Measurements from ENCODE around the gene NDE1. TPM values are rescaled to one million over a fixed set of nuclear protein-coding genes. Genes with fewer than 3 reads are reported as not detected.
"Not testable (repeated sequence)": the region's sequence is repeated elsewhere in the genome, so short reads cannot be mapped to it uniquely, and the experiment has no call there.

Gene NDE1
- total RNA-seq, 1 experiment from 2014 or later: 60.7 TPM

DNA sequence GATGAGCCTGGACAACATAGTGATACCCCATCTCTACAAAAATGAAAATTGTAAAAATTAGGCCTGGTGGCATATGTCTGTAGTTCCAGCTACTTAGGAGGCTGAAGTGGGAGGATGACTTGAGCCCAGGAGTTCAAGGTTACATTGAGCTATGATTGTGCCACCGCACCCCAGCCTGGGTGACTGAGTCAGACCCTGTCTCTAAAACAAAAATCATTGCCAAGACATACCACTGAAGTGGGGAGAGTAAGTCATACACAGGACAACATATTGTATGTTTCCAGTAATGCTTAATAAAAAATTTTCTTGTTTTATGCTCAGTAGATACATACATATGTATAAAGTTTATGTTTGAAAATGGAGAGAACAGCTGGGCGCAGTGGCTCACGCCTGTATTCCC lies 39.2 kb downstream of the NDE1 start:
- POLR2A ChIA-PET: no interaction called here
- Histone ChIP-seq H3K4me1 (no peaks in the 10 kb centered on the region), H3K9me3 (no peaks in the 10 kb centered on the region), H3K27me3 (replicated peaks; ENCODE audit: control insufficient read depth, insufficient read depth, low read length) (no peaks in the 10 kb centered on the region), H3K4me3 (ENCODE audit: low read depth, low read length) (no peak overlapping the region), H3K36me3 (ENCODE audit: control insufficient read depth, insufficient read depth, low read length) (no peaks in the 10 kb centered on the region)
- H3K4me1 Mint-ChIP-seq (ENCODE audit: low read depth, unreplicated experiment): no peaks in the 10 kb centered on the region
- CTCF ChIA-PET: no interaction called here
- H3K9me3 Mint-ChIP-seq (ENCODE audit: unreplicated experiment): no peaks in the 10 kb centered on the region
- peaks cover 54% of the 10 kb centered on the region for H3K36me3 Mint-ChIP-seq (ENCODE audit: insufficient read depth, unreplicated experiment)
- BruUV-seq (replicated peaks): no TSS peak
- no peak for DNase-seq
- no peaks in the 10 kb centered on the region for H3K27me3 Mint-ChIP-seq (ENCODE audit: insufficient read depth, unreplicated experiment)
- no peak overlapping the region for H3K27ac Mint-ChIP-seq (ENCODE audit: unreplicated experiment)
- no peak overlapping the region for H3K4me3 Mint-ChIP-seq (ENCODE audit: unreplicated experiment)
- intact Hi-C loops (cut with micrococcal nuclease; ENCODE audit: unreplicated experiment): no loop called here
- TF ChIP-seq, protein P1, sequence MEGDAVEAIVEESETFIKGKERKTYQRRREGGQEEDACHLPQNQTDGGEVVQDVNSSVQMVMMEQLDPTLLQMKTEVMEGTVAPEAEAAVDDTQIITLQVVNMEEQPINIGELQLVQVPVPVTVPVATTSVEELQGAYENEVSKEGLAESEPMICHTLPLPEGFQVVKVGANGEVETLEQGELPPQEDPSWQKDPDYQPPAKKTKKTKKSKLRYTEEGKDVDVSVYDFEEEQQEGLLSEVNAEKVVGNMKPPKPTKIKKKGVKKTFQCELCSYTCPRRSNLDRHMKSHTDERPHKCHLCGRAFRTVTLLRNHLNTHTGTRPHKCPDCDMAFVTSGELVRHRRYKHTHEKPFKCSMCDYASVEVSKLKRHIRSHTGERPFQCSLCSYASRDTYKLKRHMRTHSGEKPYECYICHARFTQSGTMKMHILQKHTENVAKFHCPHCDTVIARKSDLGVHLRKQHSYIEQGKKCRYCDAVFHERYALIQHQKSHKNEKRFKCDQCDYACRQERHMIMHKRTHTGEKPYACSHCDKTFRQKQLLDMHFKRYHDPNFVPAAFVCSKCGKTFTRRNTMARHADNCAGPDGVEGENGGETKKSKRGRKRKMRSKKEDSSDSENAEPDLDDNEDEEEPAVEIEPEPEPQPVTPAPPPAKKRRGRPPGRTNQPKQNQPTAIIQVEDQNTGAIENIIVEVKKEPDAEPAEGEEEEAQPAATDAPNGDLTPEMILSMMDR (IDR thresholded peaks at IDR 0.05; ENCODE audit: insufficient read depth in 1 of 2, low read depth in 1 of 2, low read length in 1 of 2, severe bottlenecking in 1 of 2, unreplicated experiment in 1 of 2): no peak

- CTCF ChIA-PET: no interaction called here
- no peaks in the 10 kb centered on the region for H3K9me3 Mint-ChIP-seq (ENCODE audit: unreplicated experiment)
- Histone ChIP-seq H3K27me3 (replicated peaks; ENCODE audit: control insufficient read depth, insufficient read depth, low read length) (no peaks in the 10 kb centered on the region), H3K4me3 (ENCODE audit: low read depth, low read length) (no peak overlapping the region), H3K9me3 (no peaks in the 10 kb centered on the region), H3K36me3 (ENCODE audit: control insufficient read depth, insufficient read depth, low read length) (no peaks in the 10 kb centered on the region), H3K4me1 (no peaks in the 10 kb centered on the region)
- POLR2A ChIA-PET: interaction anchor here (0.6 kb wide), 1 partner anchor 31 kb away, joined by 3 read pairs; no protein-coding TSS in a partner anchor
- TF ChIP-seq, protein P1 (IDR thresholded peaks at IDR 0.05; ENCODE audit: insufficient read depth in 1 of 2, low read depth in 1 of 2, low read length in 1 of 2, severe bottlenecking in 1 of 2, unreplicated experiment in 1 of 2): no peak
- no TSS peak for BruUV-seq (replicated peaks)
- H3K4me1 Mint-ChIP-seq (ENCODE audit: low read depth, unreplicated experiment): no peaks in the 10 kb centered on the region
- no peak overlapping the region for H3K4me3 Mint-ChIP-seq (ENCODE audit: unreplicated experiment)
- no peak overlapping the region for H3K27ac Mint-ChIP-seq (ENCODE audit: unreplicated experiment)
- H3K36me3 Mint-ChIP-seq (ENCODE audit: insufficient read depth, unreplicated experiment): peaks cover 62% of the 10 kb centered on the region
- intact Hi-C loops (cut with micrococcal nuclease; ENCODE audit: unreplicated experiment): no loop called here
- no peaks in the 10 kb centered on the region for H3K27me3 Mint-ChIP-seq (ENCODE audit: insufficient read depth, unreplicated experiment)
- DNase-seq: no peak
Observed at GRCh38 chr16:15690296-15690695, 40.3 kb downstream of the NDE1 start.

- no peaks in the 10 kb centered on the region for H3K4me1 ChIP-seq
- BruUV-seq (replicated peaks): no TSS peak
- Mint-ChIP-seq H3K9me3 (ENCODE audit: unreplicated experiment) (no peaks in the 10 kb centered on the region), H3K4me3 (ENCODE audit: unreplicated experiment) (no peak overlapping the region), H3K36me3 (ENCODE audit: insufficient read depth, unreplicated experiment) (peaks cover 62% of the 10 kb centered on the region), H3K27ac (ENCODE audit: unreplicated experiment) (no peak overlapping the region), H3K4me1 (ENCODE audit: low read depth, unreplicated experiment) (no peaks in the 10 kb centered on the region), H3K27me3 (ENCODE audit: insufficient read depth, unreplicated experiment) (no peaks in the 10 kb centered on the region)
- H3K4me3 ChIP-seq (ENCODE audit: low read depth, low read length): no peak overlapping the region
- TF ChIP-seq, protein P1 (IDR thresholded peaks at IDR 0.05; ENCODE audit: insufficient read depth in 1 of 2, low read depth in 1 of 2, low read length in 1 of 2, severe bottlenecking in 1 of 2, unreplicated experiment in 1 of 2): no peak
- CTCF ChIA-PET: no interaction called here
- DNase-seq: no peak
- H3K36me3 ChIP-seq (ENCODE audit: control insufficient read depth, insufficient read depth, low read length): no peaks in the 10 kb centered on the region
- POLR2A ChIA-PET: no interaction called here
- intact Hi-C loops (cut with micrococcal nuclease; ENCODE audit: unreplicated experiment): no loop called here
- H3K9me3 ChIP-seq: no peaks in the 10 kb centered on the region
- no peaks in the 10 kb centered on the region for H3K27me3 ChIP-seq (replicated peaks; ENCODE audit: control insufficient read depth, insufficient read depth, low read length)
Observed at GRCh38 chr16:15691046-15691445, 41.0 kb downstream of the NDE1 start.

- H3K36me3 Mint-ChIP-seq (ENCODE audit: insufficient read depth, unreplicated experiment): peaks cover 71% of the 10 kb centered on the region
- CTCF ChIA-PET; DNase-seq; H3K4me3 ChIP-seq (ENCODE audit: low read depth, low read length); intact Hi-C loops (cut with micrococcal nuclease; ENCODE audit: unreplicated experiment); H3K4me1 ChIP-seq; H3K27ac Mint-ChIP-seq (ENCODE audit: unreplicated experiment); H3K9me3 Mint-ChIP-seq (ENCODE audit: unreplicated experiment); H3K4me3 Mint-ChIP-seq (ENCODE audit: unreplicated experiment); H3K27me3 ChIP-seq (replicated peaks; ENCODE audit: control insufficient read depth, insufficient read depth, low read length); H3K9me3 ChIP-seq; H3K4me1 Mint-ChIP-seq (ENCODE audit: low read depth, unreplicated experiment); BruUV-seq (replicated peaks); H3K27me3 Mint-ChIP-seq (ENCODE audit: insufficient read depth, unreplicated experiment); POLR2A ChIA-PET; H3K36me3 ChIP-seq (ENCODE audit: control insufficient read depth, insufficient read depth, low read length): not testable (repeated sequence)
Observed at GRCh38 chr16:15692508-15692907, 42.5 kb downstream of the NDE1 start.

Measured in Caco-2 (cell line).